ENCODE data around the gene METTL8.

- no peak for TF ChIP-seq CTCF (conservative IDR thresholded peaks at IDR 0.05; ENCODE audit: low read length)
- no peak for TF ChIP-seq EZH2phosphoT487 (IDR thresholded peaks at IDR 0.05; ENCODE audit: borderline replicate concordance)
Measured at GRCh38 chr2:171315781-171316180, 118.0 kb downstream of the METTL8 start.
